IMR-90 (cell line): ENCODE results near the gene ANKRD1. TPM values are rescaled to one million over a fixed set of nuclear protein-coding genes. Genes with fewer than 3 reads are reported as not detected.

Source experiments
- ATAC-seq: fragments of 200-7000 bp; cut with Tn5 transposase; 2 replicates; pipeline ENCODE4 v1.9.1; 2020; ENCODE audit warnings: low read depth, mild to moderate bottlenecking, moderate library complexity
- BruUV-seq: library from RNA; stranded (reverse); fragments of 400-500 nt; replicated peaks from 2 replicates; lab custom pipeline; 2021; lab: Mats Ljungman, UMichigan
- CTCF ChIA-PET: fragments of 300-600 bp; formaldehyde crosslinking; extraction: SDS; loops from one replicate; lab custom pipeline; 2021; ENCODE audit warnings: antibody characterized with exemption; lab: Yijun Ruan, JAX
- POLR2A ChIA-PET: fragments of 300-600 bp; sonication (Branson Sonifier 250); formaldehyde crosslinking; loops from one replicate; lab custom pipeline; 2022; ENCODE audit warnings: antibody characterized with exemption; ENCODE audit not compliant: unreplicated experiment; lab: Charles Lee
- DNase-seq: peaks from one replicate; pipeline ENCODE4 v3.0.0; 2013
- H2AFZ ChIP-seq: replicated peaks from 2 replicates; pipeline ENCODE3; 2013; ENCODE audit warnings: low read length, mild to moderate bottlenecking; ENCODE audit not compliant: poor library complexity
- H2AK5ac ChIP-seq: 2 replicates; pipeline ENCODE4 v1.6.1; 2013; ENCODE audit warnings: low read depth, low read length, inconsistent platforms
- H2AK9ac ChIP-seq: replicated peaks from 2 replicates; pipeline ENCODE3; 2013; ENCODE audit warnings: mild to moderate bottlenecking, low read depth, low read length, moderate library complexity; ENCODE audit not compliant: poor library complexity
- H2BK120ac ChIP-seq: 2 replicates; pipeline ENCODE4 v1.6.1; 2013; ENCODE audit warnings: low read depth, low read length, inconsistent platforms
- H2BK15ac ChIP-seq: 3 replicates; pipeline ENCODE4 v1.6.1; 2013; ENCODE audit warnings: low read depth, low read length, inconsistent platforms
- H2BK20ac ChIP-seq: 2 replicates; pipeline ENCODE4 v1.6.1; 2013; ENCODE audit warnings: low read depth, mild to moderate bottlenecking, inconsistent platforms, low read length, moderate library complexity
- H2BK5ac ChIP-seq: 2 replicates; pipeline ENCODE4 v1.6.1; 2013; ENCODE audit warnings: mild to moderate bottlenecking, low read depth, low read length, inconsistent platforms; ENCODE audit not compliant: poor library complexity, severe bottlenecking
- H3K14ac ChIP-seq: replicated peaks from 2 replicates; pipeline ENCODE4 v1.6.1; 2013; ENCODE audit warnings: low read depth, low read length, inconsistent platforms
- H3K18ac ChIP-seq: 2 replicates; pipeline ENCODE4 v1.6.1; 2013; ENCODE audit warnings: low read depth, low read length, control low read depth
- H3K23ac ChIP-seq: 2 replicates; pipeline ENCODE4 v1.6.1; 2013; ENCODE audit warnings: low read depth, low read length, inconsistent platforms
- H3K27ac ChIP-seq: 2 replicates; pipeline ENCODE4 v1.5.1; 2013; ENCODE audit warnings: mild to moderate bottlenecking, control low read depth, low read length; ENCODE audit not compliant: insufficient read depth
- H3K27me3 ChIP-seq: 2 replicates; pipeline ENCODE4 v1.6.1; 2013; ENCODE audit warnings: low read length; ENCODE audit not compliant: control insufficient read depth, insufficient read depth
- H3K36me3 ChIP-seq: 2 replicates; pipeline ENCODE4 v1.6.1; 2013; ENCODE audit warnings: low read length, mixed read lengths; ENCODE audit not compliant: control insufficient read depth, insufficient read depth
- H3K4ac ChIP-seq: 2 replicates; pipeline ENCODE4 v1.6.1; 2013; ENCODE audit warnings: low read depth, low read length, inconsistent platforms
- H3K4me1 ChIP-seq: 2 replicates; pipeline ENCODE4 v1.6.1; 2013; ENCODE audit warnings: low read length, mixed read lengths; ENCODE audit not compliant: control insufficient read depth, insufficient read depth
- H3K4me2 ChIP-seq: 2 replicates; pipeline ENCODE4 v1.6.1; 2013; ENCODE audit warnings: low read depth, mild to moderate bottlenecking, control low read depth, low read length, moderate library complexity
- H3K4me3 ChIP-seq: 2 replicates; pipeline ENCODE4 v1.5.1; 2013; ENCODE audit warnings: low read depth, mild to moderate bottlenecking, control low read depth, low read length, moderate library complexity; ENCODE audit not compliant: insufficient read depth
- H3K56ac ChIP-seq: 2 replicates; pipeline ENCODE4 v1.6.1; 2013; ENCODE audit warnings: low read length, inconsistent platforms; ENCODE audit not compliant: insufficient read depth; ENCODE audit errors: extremely low read depth
- H3K79me1 ChIP-seq, 2 experiments: 2 replicates each; pipeline ENCODE4 v1.6.1; 2013; ENCODE audit warnings: low read length in 2 of 2, inconsistent platforms in 1 of 2, low read depth in 1 of 2
- H3K9ac ChIP-seq: 2 replicates; pipeline ENCODE4 v1.6.1; 2013; ENCODE audit warnings: low read depth, low read length, control low read depth
- H3K9me1 ChIP-seq: 2 replicates; pipeline ENCODE4 v1.6.1; 2013; ENCODE audit warnings: low read length, inconsistent platforms; ENCODE audit not compliant: insufficient read depth
- H3K9me3 ChIP-seq: 2 replicates; pipeline ENCODE4 v1.6.1; 2013; ENCODE audit warnings: low read length; ENCODE audit not compliant: control insufficient read depth, insufficient read depth
- H4K20me1 ChIP-seq: 2 replicates; pipeline ENCODE4 v1.6.1; 2013; ENCODE audit warnings: low read length, inconsistent platforms; ENCODE audit not compliant: insufficient read depth
- H4K5ac ChIP-seq: 2 replicates; pipeline ENCODE4 v1.6.1; 2013; ENCODE audit warnings: mild to moderate bottlenecking, low read depth, low read length, control low read depth
- H4K8ac ChIP-seq, 2 experiments: 2 replicates each; pipeline ENCODE4 v1.6.1; 2013; ENCODE audit warnings: low read depth in 2 of 2, low read length in 2 of 2, control low read depth in 1 of 2, inconsistent platforms in 1 of 2
- H4K91ac ChIP-seq: 2 replicates; pipeline ENCODE4 v1.6.1; 2013; ENCODE audit warnings: low read depth, low read length, inconsistent platforms; ENCODE audit not compliant: insufficient read depth
- MAFK ChIP-seq: IDR thresholded peaks from 2 replicates; pipeline ENCODE4 v1.6.1; 2012; ENCODE audit warnings: low read depth, low read length, improper control_type of control experiment
- NFE2L2 ChIP-seq: fragments of 150-350 bp; IDR thresholded peaks from 2 replicates; pipeline ENCODE4 v1.6.1; 2016; ENCODE audit warnings: low read depth, mild to moderate bottlenecking, low read length
- RCOR1 ChIP-seq: IDR thresholded peaks from 2 replicates; pipeline ENCODE4 v1.6.1; 2012; ENCODE audit warnings: mild to moderate bottlenecking, low read length, improper control_type of control experiment; ENCODE audit not compliant: insufficient replicate concordance
- WGBS, 2 experiments: methylation state at CpG; one replicate each; pipeline versions ENCODE4 v1.1.5 to v1.1.7; 2013; ENCODE audit warnings: missing lambda C conversion rate in 2 of 2; ENCODE audit not compliant: insufficient read length in 1 of 2; ENCODE audit errors: extremely low coverage in 2 of 2; 5-methylcytosine and 5-hydroxymethylcytosine counted together
- dilution Hi-C: fragments of 300-500 bp; cut with HindIII; formaldehyde crosslinking; loops from one replicate; pipeline ENCODE4 v1.14.3; 2018; ENCODE audit warnings: low sequenced_read_pairs; ENCODE audit not compliant: unreplicated experiment
- in situ Hi-C: fragments of 300-500 bp; cut with MboI; formaldehyde crosslinking; loops from 3 replicates; pipeline ENCODE4 v1.14.3; 2019; ENCODE audit warnings: low sequenced_read_pairs, inconsistent platforms, mixed read lengths
- intact Hi-C: fragments of 100-400 bp; cut with micrococcal nuclease; formaldehyde crosslinking; loops from 2 replicates; pipeline ENCODE4 v1.10.0; 2022
- polyA plus RNA-seq, 3 experiments: library from polyadenylated mRNA; depleted of rRNA; stranded (reverse); fragments of >200 nt; gene quantifications; 2 replicates each; pipeline ENCODE4 v1.2.3, GENCODE V29; 2012; ENCODE audit warnings: low replicate concordance in 1 of 3
- total RNA-seq: library from RNA; depleted of rRNA; stranded (reverse); fragments of >200 nt; gene quantifications from 2 replicates; pipeline ENCODE4 v1.2.3, GENCODE V29; 2012

Gene ANKRD1
- total and polyA plus RNA-seq, 2 of the 4 experiments (the other 2 are of a cell fraction): 7.4 to 10.8 TPM

DNA sequence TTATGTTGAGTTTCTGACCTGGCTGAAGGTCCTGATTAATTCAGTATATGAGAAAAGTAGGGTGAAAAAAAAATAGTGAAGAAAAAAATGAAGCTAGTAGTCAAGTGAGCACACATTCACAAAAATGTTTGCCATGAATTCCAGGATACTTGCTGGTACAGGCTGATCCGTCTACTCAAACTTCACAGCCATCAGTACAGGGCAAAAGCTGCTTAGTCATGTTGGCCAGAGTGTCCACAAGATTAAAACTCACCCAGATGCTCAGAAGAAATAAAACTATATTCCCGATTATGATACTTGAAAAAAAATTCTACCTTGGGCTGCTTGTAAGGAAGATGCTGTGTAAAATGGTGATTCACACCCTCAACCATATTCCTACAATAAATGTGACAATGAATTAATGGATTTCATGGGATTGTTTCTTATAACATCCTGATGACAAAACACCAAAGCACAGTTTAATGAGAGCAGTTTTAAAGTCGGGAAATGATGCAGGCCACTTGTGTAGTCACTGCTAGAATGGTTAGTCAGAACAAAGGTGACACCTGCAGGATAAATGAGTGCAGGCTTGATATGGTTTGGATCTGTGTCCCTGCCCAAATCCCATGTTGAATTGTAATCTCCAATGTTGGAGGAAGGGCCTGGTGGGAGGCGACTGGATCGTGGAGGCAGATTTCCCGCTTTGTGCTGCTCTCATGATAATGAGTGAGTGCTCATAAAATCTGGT lies 49.2 kb upstream of the ANKRD1 start:
- H3K14ac ChIP-seq: peak overlapping the region; percentile 85
- H3K23ac ChIP-seq: no peak overlapping the region
- peak; percentile 83 for ATAC-seq
- H2AK9ac ChIP-seq: no peak overlapping the region
- CTCF ChIA-PET: interaction anchor here (0.6 kb wide), 2 partner anchors 53 to 398 kb away, joined by 3 to 4 read pairs; no protein-coding TSS in a partner anchor
- intact Hi-C loops (no loop called here), dilution Hi-C loops (no loop called here), in situ Hi-C loops (no loop called here)
- H3K27me3 ChIP-seq: no peaks in the 10 kb centered on the region
- peak overlapping the region; percentile 84 for H3K4ac ChIP-seq
- no peaks in the 10 kb centered on the region for H3K79me1 ChIP-seq
- H4K5ac ChIP-seq: peak overlapping the region; percentile 38; the same call in 1 of the 2 replicates
- peak overlapping the region; percentile 72; the same call in 2 of the 3 replicates for H2BK15ac ChIP-seq
- peak overlapping the region; percentile 85 for H2BK120ac ChIP-seq
- WGBS, 2 experiments: 100% methylated on average over 2 of the region's 6 CpGs; no CpG with 5 or more reads in 1 of the 2 experiments
- H3K9me3 ChIP-seq: no peaks in the 10 kb centered on the region
- no peak overlapping the region for H3K4me2 ChIP-seq
- H4K20me1 ChIP-seq: no peaks in the 10 kb centered on the region
- no peak overlapping the region for H3K4me3 ChIP-seq
- H2AK5ac ChIP-seq: peak overlapping the region; percentile 43; the same call in 1 of the 2 replicates
- peak; percentile 70 for DNase-seq
- H4K8ac ChIP-seq: peak overlapping the region in 1 of 2 experiments; percentile 63; a peak in 2 of 4 replicates
- TF ChIP-seq NFE2L2 (peak; percentile 85), MAFK (0 out of 2 replicates have a peak, but pooled peaks have one; percentile 23), RCOR1 (no peak)
- H2BK20ac ChIP-seq: peak overlapping the region; percentile 93
- peak overlapping the region; percentile 78 for H2BK5ac ChIP-seq
- peak overlapping the region; percentile 33; the same call in 1 of the 2 replicates for H3K27ac ChIP-seq
- H3K56ac ChIP-seq: no peak overlapping the region
- BruUV-seq: no TSS peak
- H3K18ac ChIP-seq: peak overlapping the region; percentile 73; the same call in 1 of the 2 replicates
- peak overlapping the region; percentile 59 for H2AFZ ChIP-seq
- peak overlapping the region; percentile 74; the same call in 1 of the 2 replicates for H4K91ac ChIP-seq
- POLR2A ChIA-PET: interaction anchor here (0.6 to 0.7 kb wide), 2 partner anchors 39 to 40 kb away, joined by 3 read pairs; no protein-coding TSS in a partner anchor
- no peak overlapping the region for H3K9ac ChIP-seq
- H3K36me3 ChIP-seq: no peaks in the 10 kb centered on the region
- peaks cover 2% of the 10 kb centered on the region; the same call in 1 of the 2 replicates for H3K9me1 ChIP-seq
- H3K4me1 ChIP-seq: peaks cover 9% of the 10 kb centered on the region
